Dendritic cell treated with granulocyte-macrophage colony-stimulating factor and Interleukin-4, amounts not matched to agents 40 ng/mL and 50 ng/mL, for 4 days (primary cell): Measurements from ENCODE around the gene CD58.
"Not testable (repeated sequence)": the region's sequence is repeated elsewhere in the genome, so short reads cannot be mapped to it uniquely, and the experiment has no call there.

Source experiments
- H3K27ac Mint-ChIP-seq: one replicate; pipeline ENCODE4 v1.8.0; 2022; ENCODE audit warnings: mild to moderate bottlenecking, mixed read lengths
- H3K27me3 Mint-ChIP-seq: one replicate; pipeline ENCODE4 v1.8.0; 2022; ENCODE audit warnings: mild to moderate bottlenecking, mixed read lengths
- H3K36me3 Mint-ChIP-seq: one replicate; pipeline ENCODE4 v1.8.0; 2022; ENCODE audit warnings: low read depth, mixed read lengths
- H3K4me1 Mint-ChIP-seq: one replicate; pipeline ENCODE4 v1.8.0; 2022; ENCODE audit warnings: low read depth, mixed read lengths
- H3K4me3 Mint-ChIP-seq: one replicate; pipeline ENCODE4 v1.8.0; 2022; ENCODE audit warnings: mild to moderate bottlenecking, moderate library complexity, mixed read lengths
- H3K9me3 Mint-ChIP-seq: one replicate; pipeline ENCODE4 v1.8.0; 2022; ENCODE audit warnings: mixed read lengths
- intact Hi-C: fragments of 100-400 bp; cut with micrococcal nuclease; formaldehyde crosslinking; loops from one replicate; pipeline ENCODE4 v1.15.0; 2022

CD58 gene

DNA sequence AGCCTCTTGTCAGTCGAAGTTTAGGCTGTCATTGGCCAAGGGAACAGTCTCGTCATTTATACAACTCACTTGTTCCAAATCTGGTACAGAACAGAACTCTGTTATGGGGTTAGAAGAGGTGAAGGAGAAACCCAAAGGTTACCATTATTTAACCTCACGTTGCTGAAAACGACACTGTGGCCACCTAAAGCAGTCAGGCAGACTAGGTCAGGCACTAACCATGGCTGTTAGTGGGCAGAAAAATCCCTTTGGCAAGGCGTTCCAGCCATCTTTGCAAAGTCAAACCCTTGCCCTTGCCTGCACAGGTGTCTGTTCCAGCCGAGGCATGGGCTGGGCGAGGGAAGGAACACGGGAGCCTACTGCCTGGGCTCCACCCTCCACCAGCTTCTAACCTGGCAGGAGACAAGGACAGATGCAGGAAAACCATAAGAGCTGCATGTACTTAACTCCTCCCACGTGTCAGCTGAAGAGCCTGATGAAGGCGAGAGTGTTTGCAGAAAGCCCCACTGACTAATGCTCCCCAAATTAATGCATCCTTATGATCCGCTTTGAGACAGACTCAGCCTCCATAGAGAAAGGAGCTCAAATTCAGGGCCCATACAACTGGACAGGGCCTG, 27.7 kb upstream of the CD58 start:
- H3K4me3 Mint-ChIP-seq, H3K27ac Mint-ChIP-seq, H3K27me3 Mint-ChIP-seq, H3K9me3 Mint-ChIP-seq, intact Hi-C loops, H3K36me3 Mint-ChIP-seq: not testable (repeated sequence)
- peaks cover 36% of the 10 kb centered on the region for H3K4me1 Mint-ChIP-seq

DNA sequence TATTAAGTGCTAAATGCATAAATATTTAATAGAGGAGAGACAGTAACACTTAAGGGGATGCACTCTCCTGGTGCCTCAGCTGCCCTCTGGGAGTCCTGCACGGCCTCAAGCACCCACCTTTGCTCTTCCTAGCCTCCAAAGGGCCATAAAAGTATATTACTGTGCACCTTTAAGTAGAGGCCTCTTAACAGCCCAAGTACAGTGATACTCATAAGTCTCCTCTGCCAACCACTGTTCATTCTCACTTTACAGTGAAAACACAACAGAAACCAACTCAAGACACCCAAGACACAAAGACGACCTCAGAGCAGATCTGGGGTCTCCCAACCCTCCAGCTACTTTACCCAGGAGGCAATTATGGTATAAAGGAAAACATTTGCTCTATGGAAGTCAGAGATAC, 26.6 kb upstream of the CD58 start:
- H3K27ac Mint-ChIP-seq, H3K4me3 Mint-ChIP-seq, H3K36me3 Mint-ChIP-seq, intact Hi-C loops, H3K27me3 Mint-ChIP-seq, H3K9me3 Mint-ChIP-seq: not testable (repeated sequence)
- H3K4me1 Mint-ChIP-seq: peaks cover 34% of the 10 kb centered on the region

- not testable (repeated sequence) for H3K4me3 Mint-ChIP-seq, H3K27me3 Mint-ChIP-seq, H3K36me3 Mint-ChIP-seq, H3K9me3 Mint-ChIP-seq
- Mint-ChIP-seq H3K4me1 (peaks cover 34% of the 10 kb centered on the region), H3K27ac (peak overlapping the region; percentile 66)
- intact Hi-C loops: loop anchor here (1.0 kb wide), 1 partner anchor 23 kb away; no protein-coding TSS in a partner anchor
These were observed 26.0 kb upstream of the CD58 start for GRCh38 chr1:116596742-116597307.

GRCh38 chr1:116595946-116596741, 25.3 kb upstream of the CD58 start:
- H3K27ac Mint-ChIP-seq: peak overlapping the region; percentile 66
- intact Hi-C loops: loop anchor here (1.0 kb wide), 1 partner anchor 22 kb away; no protein-coding TSS in a partner anchor
- H3K4me1 Mint-ChIP-seq: peaks cover 34% of the 10 kb centered on the region
- H3K9me3 Mint-ChIP-seq, H3K27me3 Mint-ChIP-seq, H3K36me3 Mint-ChIP-seq: not testable (repeated sequence)
- peak overlapping the region; percentile 59 for H3K4me3 Mint-ChIP-seq

- H3K9me3 Mint-ChIP-seq, H3K27me3 Mint-ChIP-seq, H3K36me3 Mint-ChIP-seq, intact Hi-C loops, H3K27ac Mint-ChIP-seq, H3K4me3 Mint-ChIP-seq: not testable (repeated sequence)
- peaks cover 37% of the 10 kb centered on the region for H3K4me1 Mint-ChIP-seq
These were observed 24.4 kb upstream of the CD58 start for GRCh38 chr1:116595065-116595840.

DNA sequence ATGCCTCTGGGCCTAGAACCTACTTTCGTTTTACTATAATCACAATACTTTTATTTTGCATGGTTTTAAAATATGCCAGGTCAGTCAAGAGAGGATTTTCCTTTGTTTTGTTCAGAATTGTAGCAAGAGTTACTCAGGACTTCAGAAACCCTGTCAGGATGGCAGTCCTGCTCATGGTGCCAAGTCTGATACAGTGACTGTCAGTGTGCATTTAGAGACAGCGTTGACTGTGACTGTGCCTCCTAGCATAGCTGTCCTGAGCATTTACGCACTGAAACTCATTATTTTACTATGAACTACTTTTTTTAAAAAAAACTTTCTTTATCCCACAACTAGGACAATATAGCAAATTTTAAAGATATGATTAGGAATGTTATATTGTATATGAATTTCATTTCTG, 23.2 kb upstream of the CD58 start:
- H3K9me3 Mint-ChIP-seq, intact Hi-C loops, H3K36me3 Mint-ChIP-seq, H3K27ac Mint-ChIP-seq, H3K27me3 Mint-ChIP-seq, H3K4me3 Mint-ChIP-seq: not testable (repeated sequence)
- peaks cover 38% of the 10 kb centered on the region for H3K4me1 Mint-ChIP-seq

- H3K27me3 Mint-ChIP-seq, intact Hi-C loops, H3K9me3 Mint-ChIP-seq, H3K4me3 Mint-ChIP-seq, H3K27ac Mint-ChIP-seq, H3K36me3 Mint-ChIP-seq: not testable (repeated sequence)
- H3K4me1 Mint-ChIP-seq: peaks cover 40% of the 10 kb centered on the region
These were observed 22.6 kb upstream of the CD58 start for GRCh38 chr1:116593401-116593800.

- H3K27ac Mint-ChIP-seq, H3K27me3 Mint-ChIP-seq: not testable (repeated sequence)
These were observed 21.3 kb upstream of the CD58 start for GRCh38 chr1:116591951-116592605.

DNA sequence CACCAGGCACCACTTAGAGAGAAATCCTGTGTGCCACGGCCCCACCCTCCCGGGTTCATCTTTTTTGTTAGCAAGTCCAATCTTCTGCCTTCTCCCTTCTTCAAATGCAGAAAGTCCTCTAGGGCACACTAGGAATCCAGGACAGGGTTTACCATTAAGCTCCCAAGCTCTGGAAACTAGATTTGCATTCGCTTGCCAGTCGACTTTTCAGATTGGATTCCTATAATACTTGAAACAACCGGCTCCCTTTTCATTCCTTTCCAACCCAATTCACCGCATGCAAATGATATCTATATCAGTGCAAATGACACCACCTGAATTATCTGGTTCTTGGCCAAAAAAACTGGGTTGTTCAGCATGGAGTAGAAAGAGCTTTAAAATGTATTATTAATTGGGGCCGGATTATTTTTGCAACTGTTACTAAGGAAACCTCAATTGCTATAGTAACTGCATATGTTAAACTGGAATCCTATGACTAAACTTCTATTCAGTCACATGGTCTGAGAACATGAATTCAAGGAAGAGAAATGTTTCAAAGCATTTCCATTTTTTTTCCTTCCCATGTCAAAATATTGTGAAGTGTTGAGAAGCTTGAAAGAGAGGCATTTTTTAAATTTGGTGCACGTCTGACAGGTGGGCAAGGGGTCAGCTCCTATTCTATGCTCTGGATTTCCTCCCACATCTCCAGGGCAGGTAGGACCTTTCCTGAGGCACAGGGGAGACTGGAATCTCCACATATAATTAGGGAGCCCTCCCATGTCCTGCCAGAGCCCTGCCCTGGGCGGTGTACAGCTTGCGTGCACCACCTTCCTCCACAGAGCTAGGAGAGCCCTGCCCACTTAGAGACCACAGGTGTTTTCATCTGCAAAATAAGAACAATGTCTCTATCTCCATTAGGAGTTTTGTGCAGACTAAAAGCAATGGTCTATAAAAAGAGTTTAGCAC, 20.5 kb upstream of the CD58 start:
- H3K9me3 Mint-ChIP-seq, intact Hi-C loops, H3K27ac Mint-ChIP-seq, H3K36me3 Mint-ChIP-seq, H3K4me3 Mint-ChIP-seq, H3K27me3 Mint-ChIP-seq: not testable (repeated sequence)
- H3K4me1 Mint-ChIP-seq: peaks cover 53% of the 10 kb centered on the region

More at GRCh38 chr1:116591951-116592605, 21.3 kb upstream of the CD58 start:
- H3K4me1 Mint-ChIP-seq: peaks cover 47% of the 10 kb centered on the region
- intact Hi-C loops, H3K36me3 Mint-ChIP-seq, H3K9me3 Mint-ChIP-seq, H3K4me3 Mint-ChIP-seq: not testable (repeated sequence)

- H3K27me3 Mint-ChIP-seq, H3K4me3 Mint-ChIP-seq, H3K36me3 Mint-ChIP-seq, H3K9me3 Mint-ChIP-seq, intact Hi-C loops: not testable (repeated sequence)
- peak overlapping the region; percentile 55 for H3K27ac Mint-ChIP-seq
- H3K4me1 Mint-ChIP-seq: peaks cover 48% of the 10 kb centered on the region
These were observed 19.7 kb upstream of the CD58 start for GRCh38 chr1:116590359-116591005.

DNA sequence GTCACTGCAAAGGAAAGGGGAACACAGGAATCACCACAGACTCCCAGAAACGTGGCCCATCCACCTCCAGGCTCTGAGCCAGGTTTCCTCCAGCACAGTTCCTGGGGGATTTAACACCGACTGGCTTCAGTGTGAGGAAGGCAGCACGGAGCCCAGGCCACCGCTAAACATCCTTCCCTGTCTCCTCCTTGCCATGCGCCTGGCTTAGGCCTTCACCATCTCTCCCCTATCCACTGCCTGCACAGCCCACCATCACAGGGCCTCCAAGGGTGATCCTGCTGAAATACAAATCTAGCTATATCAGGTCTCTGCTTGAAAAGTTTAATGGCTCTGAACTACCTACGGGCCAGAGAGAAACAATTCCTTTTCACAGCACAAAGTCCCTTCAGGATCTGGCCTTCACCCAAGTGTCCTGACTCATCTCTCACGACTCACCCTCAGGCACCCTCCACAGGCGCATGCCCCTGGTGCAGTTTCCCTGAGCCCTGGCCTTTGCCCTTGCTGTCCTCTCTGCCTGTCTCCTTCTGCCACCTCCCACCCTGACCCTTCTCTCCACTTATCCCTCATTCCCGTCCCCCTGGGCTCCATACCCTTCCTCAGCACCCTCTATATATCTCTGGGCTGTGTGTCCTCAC, 18.4 kb upstream of the CD58 start:
- H3K36me3 Mint-ChIP-seq, H3K27me3 Mint-ChIP-seq, H3K4me3 Mint-ChIP-seq, H3K9me3 Mint-ChIP-seq, intact Hi-C loops: not testable (repeated sequence)
- Mint-ChIP-seq H3K27ac (peak overlapping the region; percentile 55), H3K4me1 (peaks cover 43% of the 10 kb centered on the region)

- H3K4me1 Mint-ChIP-seq: peaks cover 43% of the 10 kb centered on the region
- no peaks in the 10 kb centered on the region for H3K9me3 Mint-ChIP-seq
- H3K36me3 Mint-ChIP-seq: no peaks in the 10 kb centered on the region
- intact Hi-C loops: no loop called here
- H3K27ac Mint-ChIP-seq: peak overlapping the region; percentile 71
- H3K27me3 Mint-ChIP-seq: peaks cover 4% of the 10 kb centered on the region
- peak overlapping the region; percentile 47 for H3K4me3 Mint-ChIP-seq
These were observed 16.8 kb upstream of the CD58 start for GRCh38 chr1:116587501-116588227.
